ENCODE results near the gene VDR.
"Not testable (repeated sequence)": the region's sequence is repeated elsewhere in the genome, so short reads cannot be mapped to it uniquely, and the experiment has no call there.

DNA sequence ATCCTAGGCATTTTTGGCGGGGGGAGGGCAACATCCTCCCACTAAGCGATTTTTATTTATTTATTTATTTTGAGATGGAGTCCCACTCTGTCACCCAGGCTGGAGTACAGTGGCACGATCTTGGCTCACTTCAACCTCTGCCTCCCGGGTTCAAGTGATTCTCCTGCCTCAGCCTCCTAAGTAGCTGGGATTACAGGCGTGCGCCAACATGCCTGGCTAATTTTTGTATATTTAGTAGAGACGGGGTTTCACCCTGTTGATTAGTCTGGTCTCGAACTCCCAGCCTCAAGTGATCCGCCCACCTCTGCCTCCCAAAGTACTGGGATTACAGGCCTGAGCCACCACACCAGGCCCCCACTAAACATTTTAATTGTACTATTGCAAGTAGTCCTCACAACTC lies 95.3 kb downstream of the VDR start:
- TF ChIP-seq EZH2 (IDR thresholded peaks at IDR 0.05); POLR2AphosphoS5 (IDR thresholded peaks at IDR 0.05; ENCODE audit: borderline replicate concordance, low read depth, low read length): not testable (repeated sequence)
